HG02763 (cell line): ENCODE results near the gene MAPK1.
"Not testable (repeated sequence)": the region's sequence is repeated elsewhere in the genome, so short reads cannot be mapped to it uniquely, and the experiment has no call there.

Experiments
- ATAC-seq: cut with Tn5 transposase; IDR thresholded peaks from one replicate; pipeline ENCODE4 v1.9.1; 2021; ENCODE audit warnings: mild to moderate bottlenecking, moderate library complexity; ENCODE audit not compliant: unreplicated experiment

Gene MAPK1

DNA sequence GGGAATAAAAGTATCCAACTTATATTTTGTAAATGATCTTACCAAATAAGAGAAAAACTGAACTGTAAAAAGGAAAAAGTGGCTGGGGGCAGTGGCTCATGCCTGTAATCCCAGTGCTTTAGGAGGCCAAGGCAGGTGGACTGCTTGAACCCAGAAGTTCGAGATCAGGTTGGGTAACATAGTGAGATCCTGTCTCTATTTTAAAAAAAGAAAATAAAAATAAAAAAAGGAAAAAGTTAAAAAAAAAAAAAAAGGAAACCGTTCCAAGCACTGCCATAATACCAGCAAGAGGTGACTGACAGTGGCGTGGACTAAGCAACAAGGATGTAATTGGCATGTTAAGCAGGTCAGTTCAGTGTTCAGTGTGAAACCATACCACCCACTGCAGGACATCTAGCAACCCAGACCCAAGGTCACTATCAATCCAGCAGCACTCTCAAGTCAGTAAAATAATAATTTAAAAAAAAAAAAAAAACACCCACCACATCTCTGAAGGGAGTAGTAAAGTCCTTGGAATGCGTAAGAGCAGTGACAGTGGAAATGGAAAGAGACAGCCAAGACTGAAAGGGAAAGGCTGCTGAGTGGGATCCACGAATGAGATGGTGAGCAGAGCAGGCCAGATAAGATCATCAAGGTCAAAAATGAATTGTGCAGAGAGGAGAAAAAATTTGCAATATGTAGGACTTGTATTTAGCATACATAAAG, 43.6 kb downstream of the MAPK1 start:
- no peak for ATAC-seq

GRCh38 chr22:21819183-21819770, 48.2 kb downstream of the MAPK1 start:
- ATAC-seq, result no peak

GRCh38 chr22:21818487-21819182, 48.8 kb downstream of the MAPK1 start:
- ATAC-seq, result no peak

GRCh38 chr22:21817497-21817853, 50.0 kb downstream of the MAPK1 start:
- not testable (repeated sequence) for ATAC-seq

GRCh38 chr22:21816787-21817496, 50.5 kb downstream of the MAPK1 start:
- ATAC-seq, result no peak

DNA sequence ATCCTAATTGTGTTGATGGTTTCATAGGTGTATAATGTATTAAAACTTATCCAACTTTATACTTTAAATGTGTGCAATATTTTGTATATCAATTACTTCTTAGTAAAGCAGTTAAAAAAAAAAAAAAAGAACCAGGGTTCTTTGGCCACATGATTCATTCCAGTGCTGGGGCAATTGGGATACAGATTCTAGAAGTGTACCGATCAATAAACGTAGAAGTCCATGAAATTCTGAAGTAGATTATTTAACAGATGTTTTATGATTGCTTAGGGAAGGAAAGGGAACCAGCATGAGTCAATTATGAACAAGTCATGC, 51.0 kb downstream of the MAPK1 start:
- no peak for ATAC-seq

GRCh38 chr22:21815958-21816357, 51.5 kb downstream of the MAPK1 start:
- no peak for ATAC-seq

GRCh38 chr22:21815357-21815756, 52.1 kb downstream of the MAPK1 start:
- no peak for ATAC-seq

DNA sequence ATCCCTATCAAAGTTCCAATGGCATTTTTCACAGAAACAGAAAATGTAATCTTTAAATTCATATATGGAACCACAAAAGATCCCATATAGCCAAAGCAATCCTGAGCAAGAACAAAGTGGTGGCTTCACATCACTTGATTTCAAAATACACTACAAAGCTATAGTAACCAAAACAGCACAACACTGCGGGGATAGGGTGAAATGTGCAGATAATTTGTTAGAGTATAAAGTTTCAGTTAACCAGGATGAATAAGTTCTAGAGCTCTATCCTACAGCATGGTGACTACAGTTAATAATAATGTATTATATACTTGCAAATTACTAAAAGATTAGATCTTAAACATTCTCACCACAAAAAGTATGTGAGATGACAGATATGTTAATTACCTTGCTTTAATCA, 55.5 kb downstream of the MAPK1 start:
- ATAC-seq, result no peak

- ATAC-seq, result no peak
Observed at GRCh38 chr22:21807544-21808529, 59.6 kb downstream of the MAPK1 start.

DNA sequence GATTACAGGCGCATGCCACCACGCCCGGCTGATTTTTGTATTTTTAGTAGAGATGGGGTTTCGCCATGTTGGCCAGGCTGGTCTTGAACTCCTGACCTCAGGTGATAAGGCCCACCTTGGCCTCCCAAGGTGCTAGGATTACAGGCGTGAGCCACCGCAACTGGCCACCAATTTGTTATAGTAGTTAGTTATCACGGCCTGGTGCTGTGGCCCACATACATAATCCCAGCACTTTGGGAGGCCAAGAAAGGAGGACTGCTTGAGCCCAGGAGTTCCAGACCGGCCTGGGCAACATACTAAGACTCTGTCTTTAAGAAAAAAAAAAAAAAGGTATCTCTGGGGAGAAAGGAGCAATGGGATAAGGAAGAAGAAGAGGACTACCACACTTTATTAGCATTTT, 62.1 kb downstream of the MAPK1 start:
- not testable (repeated sequence) for ATAC-seq

DNA sequence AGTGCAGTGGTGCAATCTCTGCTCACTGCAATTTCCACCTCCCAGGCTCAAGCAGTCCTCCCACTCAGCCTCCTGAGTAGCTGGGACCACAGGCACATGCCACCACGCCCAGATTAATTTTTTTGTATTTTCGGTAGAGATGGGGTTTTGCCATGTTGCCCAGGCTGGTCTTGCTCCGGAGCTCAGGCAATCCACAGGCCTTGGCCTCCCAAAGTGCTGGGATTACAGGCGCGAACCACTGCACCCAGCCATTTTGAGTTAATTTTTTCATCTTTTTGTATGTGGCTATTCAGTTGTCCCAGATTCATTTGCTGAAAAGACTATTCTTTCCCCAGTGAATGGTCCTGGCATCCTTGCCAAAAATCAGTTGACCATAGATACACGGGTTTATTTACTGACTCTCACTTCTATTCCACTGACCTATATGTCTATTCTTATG, 63.6 kb downstream of the MAPK1 start:
- ATAC-seq, result no peak

- no peak for ATAC-seq
Observed at GRCh38 chr22:21802673-21803072, 64.8 kb downstream of the MAPK1 start.

DNA sequence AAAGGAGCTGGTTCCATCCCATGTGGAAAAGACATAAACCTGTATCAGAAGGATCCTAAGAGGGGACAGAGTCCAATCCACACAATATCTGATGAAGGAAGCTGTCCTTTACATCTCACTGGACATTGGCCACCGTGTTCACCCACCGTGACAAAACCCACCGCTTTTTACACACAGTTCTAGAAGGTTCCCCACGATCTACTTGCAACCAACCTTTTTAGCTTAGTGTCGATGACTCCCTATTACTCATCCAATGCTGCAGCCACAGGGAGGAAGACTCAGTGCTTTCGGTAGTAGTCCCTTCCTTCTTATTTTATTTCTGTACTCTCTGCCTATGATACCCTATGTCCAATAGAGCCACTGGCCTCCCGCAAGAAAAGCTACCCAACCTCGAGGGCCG, 65.4 kb downstream of the MAPK1 start:
- no peak for ATAC-seq

- ATAC-seq, result not testable (repeated sequence)
Observed at GRCh38 chr22:21801304-21801644, 66.2 kb downstream of the MAPK1 start.

DNA sequence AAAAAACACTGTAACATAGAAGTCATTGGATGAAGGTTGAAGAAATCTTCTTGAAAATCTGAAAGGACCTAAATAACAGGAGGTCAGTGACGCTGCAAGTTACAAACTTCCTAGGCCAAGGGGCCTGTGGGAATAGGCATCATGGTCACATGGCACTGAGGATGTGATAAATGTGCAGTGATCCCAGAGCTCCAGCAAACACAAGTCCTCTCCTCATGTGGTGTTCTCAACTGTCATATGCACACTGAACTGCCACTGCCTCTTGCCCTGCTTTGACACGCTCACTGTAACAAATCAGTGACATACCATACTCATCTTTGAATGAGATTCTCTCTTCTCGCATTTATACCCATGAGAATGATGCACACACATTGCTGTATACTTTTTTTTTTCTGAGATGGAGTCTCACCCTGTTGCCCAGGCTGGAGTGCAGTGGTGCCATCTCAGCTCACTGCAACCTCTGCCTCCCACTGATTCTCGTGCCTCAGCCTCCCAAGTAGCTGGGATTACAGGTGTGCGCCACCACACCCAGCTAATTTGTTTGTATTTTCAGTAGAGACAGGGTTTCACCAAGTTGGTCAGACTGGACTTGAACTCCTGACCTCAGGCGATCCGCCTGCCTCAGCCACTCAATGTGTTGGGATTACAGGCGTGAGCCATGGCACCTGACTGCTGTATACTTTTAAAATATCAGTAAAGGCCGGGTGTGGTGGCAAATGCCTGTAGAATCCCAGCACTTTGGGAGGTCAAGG, 66.7 kb downstream of the MAPK1 start:
- no peak for ATAC-seq

DNA sequence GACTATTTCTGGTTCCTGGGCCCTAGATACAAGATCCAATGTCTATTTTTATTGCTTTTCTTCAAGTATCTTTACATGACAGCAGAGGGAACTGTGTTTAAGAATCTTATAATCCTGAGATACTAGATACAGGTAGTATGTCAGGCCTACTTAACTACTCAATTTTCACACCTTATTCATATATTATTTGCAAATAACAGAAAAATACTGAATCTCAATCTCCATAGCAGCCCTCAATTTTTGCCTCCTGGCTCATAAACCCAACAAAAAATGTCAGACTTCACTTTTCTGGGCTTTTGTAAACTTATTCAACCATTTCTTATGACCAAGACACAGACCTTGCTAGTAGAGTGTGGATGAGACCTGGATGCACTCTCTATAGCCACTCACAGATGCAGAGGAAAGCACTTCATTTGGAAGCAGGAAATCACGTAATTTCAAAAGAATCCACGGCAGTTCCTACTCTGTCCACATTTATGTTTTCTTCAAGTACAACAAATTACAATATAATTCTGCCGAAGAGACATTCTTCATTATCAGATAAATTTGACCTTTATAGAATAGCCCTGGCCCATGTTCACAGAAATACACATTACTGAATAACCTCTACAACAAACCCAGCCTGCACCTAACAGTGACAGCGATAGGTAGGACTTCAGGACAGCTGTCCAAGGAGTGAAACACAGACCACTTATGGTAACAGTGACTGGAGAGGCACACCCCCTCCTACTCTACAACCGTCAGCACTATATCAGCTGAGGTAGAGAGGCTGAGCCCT, 69.8 kb downstream of the MAPK1 start:
- ATAC-seq, result no peak

DNA sequence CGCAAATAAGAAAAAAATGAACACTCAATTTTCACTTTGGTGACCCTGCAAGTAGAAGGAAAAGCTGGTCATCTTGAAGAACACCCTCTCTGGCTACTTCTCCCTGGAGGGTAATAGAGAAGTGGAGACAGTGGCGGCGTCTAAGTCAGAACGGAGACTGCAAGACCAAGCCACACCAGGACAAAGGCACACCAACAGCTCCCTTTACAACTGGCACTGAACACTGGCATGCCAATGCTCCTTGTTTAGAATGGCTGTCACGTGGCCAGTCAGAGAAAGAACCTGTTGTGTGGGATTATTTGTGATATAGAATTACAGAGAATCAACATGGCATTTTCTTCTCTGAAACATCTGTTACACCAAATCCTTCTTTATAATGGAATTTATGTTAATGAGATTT, 70.6 kb downstream of the MAPK1 start:
- no peak for ATAC-seq

- no peak for ATAC-seq
Observed at GRCh38 chr22:21796231-21796630, 71.2 kb downstream of the MAPK1 start.
